Right forelimb (tissue), 1 donor: ENCODE results near the gene NANOS3.

Experiments used
- DNase-seq: peaks from one replicate; pipeline ENCODE4 v3.0.0-alpha.2; 2018

Gene NANOS3

GRCh38 chr19:13876834-13877233 lies at the start of gene NANOS3:
Gene NANOS3, plus strand, starts transcription at chr19:13877134. Its CDS starts 115 bp downstream, at chr19:13877249.
- DNase-seq, result no peak

- DNase-seq, result no peak
Measured at GRCh38 chr19:13827656-13828055, 49.3 kb upstream of the NANOS3 start.

- DNase-seq, result no peak
Measured at GRCh38 chr19:13830114-13830740, 46.7 kb upstream of the NANOS3 start.

- no peak for DNase-seq
Measured at GRCh38 chr19:13830741-13831536, 46.0 kb upstream of the NANOS3 start.

- DNase-seq, result no peak
Measured at GRCh38 chr19:13831537-13832467, 45.1 kb upstream of the NANOS3 start.

GRCh38 chr19:13833330-13834243 lies 43.3 kb upstream of the NANOS3 start:
- peak; percentile 92 for DNase-seq

- no peak for DNase-seq
Measured at GRCh38 chr19:13834244-13835069, 42.5 kb upstream of the NANOS3 start.

- no peak for DNase-seq
Measured at GRCh38 chr19:13835791-13836723, 40.9 kb upstream of the NANOS3 start.

- no peak for DNase-seq
Measured at GRCh38 chr19:13838435-13839129, 38.4 kb upstream of the NANOS3 start.

- peak; percentile 89 for DNase-seq
Measured at GRCh38 chr19:13839130-13839937, 37.6 kb upstream of the NANOS3 start.

GRCh38 chr19:13839938-13840304 lies 37.0 kb upstream of the NANOS3 start:
- DNase-seq, result no peak

GRCh38 chr19:13840305-13841085 lies 36.4 kb upstream of the NANOS3 start:
- peak; percentile 63 for DNase-seq

- peak; percentile 69 for DNase-seq
Measured at GRCh38 chr19:13841086-13841961, 35.6 kb upstream of the NANOS3 start.

- DNase-seq, result peak; percentile 58
Measured at GRCh38 chr19:13841962-13842290, 35.0 kb upstream of the NANOS3 start.

- DNase-seq, result peak; percentile 93
Measured at GRCh38 chr19:13842291-13843103, 34.4 kb upstream of the NANOS3 start.
